Thoracic aorta (tissue), 2 donors: ENCODE results near the gene KRTAP5-9. TPM values are rescaled to one million over a fixed set of nuclear protein-coding genes. Genes with fewer than 3 reads are reported as not detected.

Experiments used
- ATAC-seq: fragments of 150-250 bp; one replicate; pipeline ENCODE4 v1.8.0; 2017; ENCODE audit warnings: low read depth; ENCODE audit not compliant: insufficient number of reproducible peaks, low FRiP score
- DNase-seq: peaks from one replicate; pipeline ENCODE4 v3.0.0-alpha.2; 2020; ENCODE audit warnings: low spot score
- H3K27ac ChIP-seq, 2 donors: fragments of 200-600 bp; sonication (generic); 1 replicate in 1 of 2; 2 replicates in 1 of 2; pipeline ENCODE4 v1.5.1; 2016; ENCODE audit warnings: mild to moderate bottlenecking in 2 of 2, moderate library complexity in 2 of 2
- H3K27me3 ChIP-seq: fragments of 200-600 bp; sonication (generic); replicated peaks from 2 replicates; pipeline ENCODE4 v1.6.0; 2016; ENCODE audit warnings: mild to moderate bottlenecking; ENCODE audit not compliant: insufficient read depth
- H3K36me3 ChIP-seq: fragments of 200-600 bp; sonication (generic); one replicate; pipeline ENCODE4 v1.5.1; 2016
- H3K4me1 ChIP-seq, 2 donors: fragments of 200-600 bp; sonication (generic); 1 replicate in 1 of 2; 2 replicates in 1 of 2; pipeline versions ENCODE4 v1.5.1 to v1.6.0; 2016; ENCODE audit warnings: low read depth in 2 of 2, mild to moderate bottlenecking in 1 of 2; ENCODE audit not compliant: control insufficient read depth in 1 of 2
- H3K4me3 ChIP-seq: fragments of 200-600 bp; sonication (generic); 2 replicates; pipeline ENCODE4 v1.5.1; 2016; ENCODE audit warnings: mild to moderate bottlenecking
- H3K9me3 ChIP-seq: fragments of 200-600 bp; sonication (generic); 2 replicates; pipeline ENCODE4 v1.5.1; 2016
- CTCF ChIP-seq: fragments of 200-600 bp; sonication (generic); IDR thresholded peaks from one replicate; pipeline ENCODE4 v1.5.1; 2019; ENCODE audit warnings: antibody characterized with exemption
- total RNA-seq, 2 donors: library from RNA; depleted of rRNA; stranded (reverse); fragments of >200 nt; gene quantifications; one replicate each; pipeline versions ENCODE4 v1.1.0 to v1.2.3, GENCODE V29; 2016

Gene KRTAP5-9
- total RNA-seq, 2 donors from 2014 or later, result not detected

- no peaks in the 10 kb centered on the region for H3K36me3 ChIP-seq
- no peak overlapping the region for H3K4me3 ChIP-seq
- H3K4me1 ChIP-seq, result no peaks in the 10 kb centered on the region
- H3K27ac ChIP-seq, result no peak overlapping the region
- no peak for TF ChIP-seq CTCF
- DNase-seq (no peak), ATAC-seq (no peak)
- no peaks in the 10 kb centered on the region for H3K27me3 ChIP-seq
- H3K9me3 ChIP-seq, result no peaks in the 10 kb centered on the region
These were observed 514 bp downstream of the KRTAP5-9 start for GRCh38 chr11:71548716-71549151.

- Histone ChIP-seq H3K4me1 (no peaks in the 10 kb centered on the region), H3K9me3 (no peaks in the 10 kb centered on the region), H3K4me3 (no peak overlapping the region), H3K27ac (no peak overlapping the region), H3K27me3 (no peaks in the 10 kb centered on the region), H3K36me3 (no peaks in the 10 kb centered on the region)
- no peak for TF ChIP-seq CTCF
- no peak for DNase-seq
- ATAC-seq, result no peak
These were observed 3.5 kb downstream of the KRTAP5-9 start for GRCh38 chr11:71551711-71552110.

GRCh38 chr11:71554996-71555395, 6.8 kb downstream of the KRTAP5-9 start:
- Histone ChIP-seq H3K4me3 (no peak overlapping the region), H3K4me1 (no peaks in the 10 kb centered on the region), H3K9me3 (no peaks in the 10 kb centered on the region), H3K36me3 (no peaks in the 10 kb centered on the region), H3K27me3 (no peaks in the 10 kb centered on the region), H3K27ac (no peak overlapping the region)
- no peak for DNase-seq
- no peak for TF ChIP-seq CTCF
- ATAC-seq, result no peak

- no peaks in the 10 kb centered on the region for H3K4me1 ChIP-seq
- H3K4me3 ChIP-seq, result no peak overlapping the region
- DNase-seq (no peak), ATAC-seq (no peak)
- no peak for TF ChIP-seq CTCF
- no peaks in the 10 kb centered on the region for H3K36me3 ChIP-seq
- H3K9me3 ChIP-seq, result no peaks in the 10 kb centered on the region
- H3K27me3 ChIP-seq, result no peaks in the 10 kb centered on the region
- no peak overlapping the region for H3K27ac ChIP-seq
These were observed 7.3 kb downstream of the KRTAP5-9 start for GRCh38 chr11:71555508-71555907.

GRCh38 chr11:71556018-71556417, 7.8 kb downstream of the KRTAP5-9 start:
- Histone ChIP-seq H3K27ac (no peak overlapping the region), H3K9me3 (no peaks in the 10 kb centered on the region), H3K4me1 (no peaks in the 10 kb centered on the region), H3K4me3 (no peak overlapping the region), H3K36me3 (no peaks in the 10 kb centered on the region), H3K27me3 (no peaks in the 10 kb centered on the region)
- TF ChIP-seq CTCF, result no peak
- DNase-seq (no peak), ATAC-seq (no peak)
